GM18870 (cell line): ENCODE data around the gene BCL7A.
A peak's percentile ranks its signal among the peaks of the same experiment; 100 is the strongest.
"Not testable (repeated sequence)": the region's sequence is repeated elsewhere in the genome, so short reads cannot be mapped to it uniquely, and the experiment has no call there.

ENCODE experiments used
- ATAC-seq: cut with Tn5 transposase; IDR thresholded peaks from one replicate; pipeline ENCODE4 v1.9.1; 2021; ENCODE audit warnings: moderate library complexity; ENCODE audit not compliant: unreplicated experiment

Gene BCL7A

GRCh38 chr12:122051231-122051876, 29.7 kb downstream of the BCL7A start:
- ATAC-seq, result no peak

DNA sequence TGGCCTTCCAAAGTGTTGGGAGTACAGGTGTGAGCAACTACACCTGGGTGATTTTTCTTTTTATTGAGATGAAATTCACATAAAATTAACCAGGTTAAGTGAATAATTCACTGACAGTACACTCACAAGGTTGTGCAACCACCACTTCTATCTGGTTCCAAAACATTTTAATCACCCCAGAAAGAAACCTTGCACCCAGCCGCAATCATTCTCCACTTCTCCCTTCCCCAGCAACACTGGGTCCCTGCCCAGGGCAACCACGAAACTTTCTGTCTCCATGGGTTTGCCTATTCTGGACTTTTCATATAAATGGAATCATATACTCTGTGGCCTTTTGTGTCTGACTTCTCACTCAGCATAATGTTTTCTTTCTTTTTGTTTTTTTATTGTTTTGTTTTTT, 30.6 kb downstream of the BCL7A start:
- no peak for ATAC-seq

GRCh38 chr12:122054842-122055520, 33.3 kb downstream of the BCL7A start:
- ATAC-seq, result no peak

GRCh38 chr12:122056406-122056805, 34.7 kb downstream of the BCL7A start:
- ATAC-seq, result not testable (repeated sequence)

- ATAC-seq, result no peak
These were observed 35.5 kb downstream of the BCL7A start for GRCh38 chr12:122057007-122057735.

DNA sequence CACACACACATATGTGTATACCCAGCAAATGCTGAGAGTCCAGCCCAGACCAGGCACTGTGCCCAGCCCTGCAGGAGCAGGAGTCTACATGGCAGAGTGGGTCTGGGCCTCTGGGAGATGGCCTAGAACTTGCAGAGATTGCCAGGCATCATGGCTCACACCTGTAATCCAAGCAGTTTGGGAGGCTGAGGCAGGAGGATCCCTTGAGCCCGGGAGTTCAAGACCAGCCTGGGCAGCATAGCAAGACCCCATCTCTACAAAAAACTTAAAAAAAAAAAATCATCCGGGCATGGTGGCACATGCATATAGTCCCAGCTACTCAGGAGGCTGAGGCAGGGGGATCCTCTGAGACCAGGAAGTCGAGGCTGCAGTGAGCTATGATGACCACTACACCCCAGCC, 36.1 kb downstream of the BCL7A start:
- ATAC-seq, result no peak

GRCh38 chr12:122058549-122059149, 37.0 kb downstream of the BCL7A start:
- ATAC-seq, result no peak

DNA sequence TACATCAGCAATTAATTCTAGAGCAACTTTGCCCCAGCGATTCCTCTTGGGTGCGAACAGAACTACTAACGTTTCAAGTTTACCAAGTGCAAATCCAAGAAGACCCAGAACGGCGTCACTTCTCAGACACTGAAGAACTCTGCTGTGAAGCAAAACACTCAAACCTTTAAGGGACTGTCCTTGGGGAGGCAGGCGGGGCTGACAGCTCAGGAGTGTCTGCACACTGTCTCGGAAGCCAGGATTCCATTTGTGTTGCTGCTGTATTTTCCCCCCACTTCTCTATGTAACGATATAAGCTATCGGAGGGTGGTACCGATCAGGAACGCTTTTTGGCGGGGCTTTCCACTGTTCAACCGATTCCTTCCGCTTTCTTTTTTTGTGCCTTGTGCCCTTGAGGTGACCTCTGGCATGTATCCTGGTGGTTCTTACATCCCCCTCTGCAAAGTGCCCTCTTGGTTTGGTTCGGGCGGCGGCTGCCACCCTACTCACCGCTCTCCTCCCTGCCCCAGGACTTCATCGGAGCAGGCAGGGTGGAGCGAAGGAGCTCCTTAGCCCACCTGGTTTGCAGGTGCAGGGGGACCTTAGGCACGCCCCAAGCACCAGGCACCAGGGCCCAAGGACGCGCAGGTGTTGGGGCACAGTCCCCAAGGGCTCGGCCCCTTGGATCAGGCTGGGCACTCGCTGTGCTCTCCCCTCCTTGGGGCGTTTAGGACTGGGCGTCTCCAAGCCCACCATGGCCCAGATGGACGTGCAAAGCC, 37.7 kb downstream of the BCL7A start:
- no peak for ATAC-seq

- ATAC-seq, result no peak
These were observed 38.4 kb downstream of the BCL7A start for GRCh38 chr12:122060081-122060501.

DNA sequence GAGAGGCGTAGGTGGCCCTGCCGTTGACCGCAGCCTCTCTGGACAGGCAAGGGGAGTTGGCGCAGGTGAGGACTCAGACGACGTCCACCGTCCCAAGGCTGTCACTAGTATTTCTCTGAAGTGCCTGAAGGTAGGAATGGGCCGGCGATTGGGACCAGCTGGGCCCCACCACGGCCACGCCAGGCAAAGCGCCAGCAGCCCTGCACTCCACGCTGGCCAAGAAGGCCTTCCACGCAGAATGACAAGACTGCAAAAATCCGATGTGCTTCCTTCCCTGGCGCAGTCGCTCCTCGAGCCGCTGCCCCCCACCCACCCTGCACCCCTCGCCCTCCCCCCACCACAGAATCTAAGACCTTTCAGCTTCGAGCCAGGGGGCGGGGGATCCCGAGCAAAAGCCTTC, 39.6 kb downstream of the BCL7A start:
- ATAC-seq, result no peak

DNA sequence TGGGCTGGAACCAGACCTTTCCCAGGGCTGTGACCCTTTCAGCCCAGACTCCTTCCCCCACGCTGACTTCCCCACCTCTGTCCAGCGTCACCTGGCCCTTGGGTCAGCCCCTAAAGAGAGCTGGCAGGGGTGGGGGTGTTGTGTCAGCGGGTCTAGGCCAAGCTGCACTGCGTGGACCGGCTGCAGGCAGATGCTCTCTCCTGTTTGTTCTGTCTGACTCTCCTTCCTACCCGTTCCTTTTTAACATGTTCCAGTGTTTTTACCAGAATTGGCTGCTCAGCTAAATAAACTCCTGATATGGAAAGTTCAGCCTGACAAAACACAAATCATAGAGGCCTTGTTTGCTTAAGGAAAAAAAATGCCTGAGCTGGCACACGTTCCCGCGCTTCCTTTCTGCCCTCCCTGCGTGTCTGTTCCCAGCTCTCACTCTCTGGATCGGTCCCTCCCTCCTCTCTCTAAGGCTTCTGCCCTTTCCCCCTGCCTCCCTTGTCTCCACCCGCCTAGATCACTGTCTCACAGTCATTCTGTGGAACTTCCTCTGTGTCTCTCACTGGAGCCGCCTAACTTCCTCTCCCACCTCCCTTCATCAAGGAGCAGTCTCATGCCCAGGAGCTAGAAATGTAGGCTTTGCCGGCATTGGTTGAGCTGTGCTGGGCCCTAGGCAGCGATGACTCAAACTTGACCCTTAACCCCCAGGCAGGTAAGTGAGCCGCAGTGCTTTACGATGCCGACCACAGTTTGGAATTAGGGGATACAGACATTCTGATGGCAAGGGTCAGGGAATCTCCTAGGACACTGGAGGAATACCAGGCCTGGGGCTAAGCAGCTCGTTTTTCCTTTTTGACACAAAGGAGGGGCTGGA, 41.4 kb downstream of the BCL7A start:
- no peak for ATAC-seq

DNA sequence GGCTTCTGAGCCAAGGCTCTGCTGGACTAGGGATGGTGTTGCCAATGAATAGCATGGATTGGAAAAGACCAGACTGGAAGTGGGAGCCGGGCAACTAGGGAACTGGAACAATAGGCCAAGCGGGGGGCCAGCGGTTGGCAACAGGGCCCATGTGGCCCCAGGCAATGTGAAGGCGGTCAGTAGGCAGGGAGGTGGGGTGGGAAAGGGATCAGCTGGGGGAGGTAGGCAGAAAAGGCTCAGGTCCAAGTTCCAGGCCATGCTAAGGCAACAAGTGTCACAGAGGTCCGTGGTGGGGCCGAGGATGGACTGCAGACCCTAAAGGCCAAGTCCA, 42.0 kb downstream of the BCL7A start:
- no peak for ATAC-seq

GRCh38 chr12:122064025-122064777, 42.5 kb downstream of the BCL7A start:
- ATAC-seq, result no peak

DNA sequence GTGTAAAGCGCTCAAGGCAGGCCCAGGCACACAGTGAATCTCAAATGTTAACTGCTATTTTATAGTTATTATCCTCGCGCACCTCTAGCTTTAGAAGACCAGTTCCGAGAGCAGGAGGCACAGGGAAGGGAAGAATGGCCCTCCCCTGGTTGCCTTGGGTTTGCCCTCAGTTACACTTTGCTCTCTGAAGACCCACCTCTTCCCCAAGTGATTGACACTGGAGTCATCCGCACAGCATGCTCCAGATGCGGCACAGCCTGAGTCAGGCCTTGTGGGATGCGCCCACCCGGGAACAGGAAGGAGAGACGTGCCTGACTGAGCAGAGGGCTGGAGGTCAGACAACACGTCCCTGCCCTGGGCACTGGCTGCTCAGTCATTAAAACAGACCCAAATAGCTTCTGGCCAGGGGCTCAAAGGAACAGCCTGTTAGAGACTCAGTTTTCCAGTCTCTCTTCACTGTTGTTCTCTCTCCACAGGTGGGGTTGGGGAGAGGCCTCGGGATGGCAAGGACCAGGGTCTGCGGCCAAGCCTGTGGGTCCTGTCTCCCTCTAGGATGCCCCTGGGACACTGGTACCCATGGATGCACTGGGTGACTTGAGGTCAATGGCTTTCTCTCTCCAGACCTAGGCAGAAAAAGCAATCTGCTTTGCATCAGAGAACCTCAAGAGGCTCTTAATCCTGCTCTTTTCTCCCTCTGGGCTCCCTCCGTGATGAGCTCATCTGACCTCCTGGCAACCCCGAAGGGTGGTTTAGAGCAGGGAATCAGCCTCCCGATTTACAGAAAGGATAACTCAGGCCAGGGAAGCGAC, 43.3 kb downstream of the BCL7A start:
- ATAC-seq, result no peak

DNA sequence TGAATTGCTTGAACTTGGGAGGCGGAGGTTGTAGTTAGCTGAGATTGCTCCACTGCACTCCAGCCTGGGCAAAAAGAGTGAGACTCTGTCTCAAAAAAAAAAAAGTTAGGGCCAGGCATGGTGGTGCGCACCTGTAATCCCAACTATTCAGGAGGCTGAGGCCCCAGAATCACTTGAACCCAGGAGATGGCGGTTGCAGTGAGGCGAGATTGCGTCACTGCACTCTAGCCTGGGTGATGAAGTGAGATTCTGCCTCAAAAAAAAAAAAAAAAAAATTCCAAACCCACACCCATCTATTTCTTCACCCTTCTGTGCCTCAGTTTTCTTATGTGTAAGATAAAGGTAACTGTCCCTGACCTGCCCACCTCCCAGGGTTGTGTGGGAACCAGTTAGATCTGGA, 45.9 kb downstream of the BCL7A start:
- ATAC-seq, result no peak

DNA sequence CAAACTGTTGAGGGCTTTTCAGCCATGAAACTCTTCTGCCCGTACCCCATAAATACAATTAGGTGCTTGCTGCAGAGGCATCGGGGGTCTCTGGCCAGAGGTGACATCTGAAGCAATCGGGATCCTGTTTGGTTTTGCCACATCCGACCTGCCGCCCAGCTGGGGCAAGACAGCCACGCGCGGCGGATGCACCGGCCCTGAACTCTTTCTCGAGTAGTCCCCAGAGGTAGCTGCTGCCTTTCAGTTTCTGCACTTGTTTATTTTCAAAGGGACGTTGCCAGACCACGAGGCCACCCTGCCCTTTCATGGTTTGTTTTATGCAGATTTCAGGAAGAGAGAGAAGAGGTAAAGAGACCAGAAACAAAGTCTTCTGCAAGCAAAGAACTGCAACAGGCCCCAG, 46.3 kb downstream of the BCL7A start:
- ATAC-seq, result peak; percentile 74

DNA sequence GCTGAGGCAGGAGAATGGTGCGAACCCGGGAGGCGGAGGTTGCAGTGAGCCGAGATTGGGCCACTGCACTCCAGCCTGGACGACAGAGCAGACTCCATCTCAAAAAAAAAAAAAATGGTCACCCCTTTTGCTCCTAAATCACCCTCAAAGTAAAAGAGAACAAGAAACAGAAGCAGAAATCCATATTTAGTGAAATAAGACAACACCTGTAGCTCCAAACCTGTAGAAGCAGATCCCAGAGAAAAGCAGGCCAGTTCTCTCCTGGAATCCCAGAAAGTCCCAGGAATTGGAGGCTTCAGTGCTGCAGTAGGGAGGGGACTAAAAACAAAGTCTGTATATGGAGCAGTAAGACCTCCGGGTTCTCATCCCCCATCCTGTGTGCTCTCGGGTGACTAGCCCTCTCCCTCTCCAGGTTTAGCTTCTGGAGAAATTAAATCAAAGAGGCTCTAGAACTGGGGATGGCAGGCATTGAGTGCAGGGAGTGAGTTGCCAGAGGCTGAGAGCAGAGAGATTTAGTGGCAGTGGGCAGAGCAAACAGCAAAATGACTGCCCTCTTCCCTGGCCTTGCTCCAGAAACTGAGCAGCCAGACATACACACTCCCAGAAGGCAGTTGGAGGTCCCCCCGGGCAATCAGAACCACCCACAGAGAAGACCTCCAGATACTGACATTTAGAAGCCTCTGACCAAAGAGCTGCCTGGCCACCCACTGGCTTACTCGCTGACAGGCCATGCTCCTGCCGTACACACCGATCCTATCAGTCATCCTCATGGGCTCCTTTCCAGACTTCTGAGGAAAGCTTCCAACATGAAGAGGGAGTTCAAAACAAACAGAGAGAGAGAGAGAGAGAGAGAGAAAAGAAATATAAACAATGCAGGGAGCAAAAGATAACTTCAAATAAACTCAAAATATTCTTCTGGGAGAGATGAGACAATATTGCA, 50.6 kb downstream of the BCL7A start:
- no peak for ATAC-seq

- ATAC-seq, result no peak
These were observed 52.1 kb downstream of the BCL7A start for GRCh38 chr12:122073815-122074214.
